Measurements from ENCODE around the gene SYT2. TPM values are rescaled to one million over a fixed set of nuclear protein-coding genes. Genes with fewer than 3 reads are reported as not detected.
"Not testable (repeated sequence)": the region's sequence is repeated elsewhere in the genome, so short reads cannot be mapped to it uniquely, and the experiment has no call there.

Gene SYT2
- polyA plus RNA-seq, 6 donors from 2014 or later: 0.11 to 0.12 TPM; not detected in 4

DNA sequence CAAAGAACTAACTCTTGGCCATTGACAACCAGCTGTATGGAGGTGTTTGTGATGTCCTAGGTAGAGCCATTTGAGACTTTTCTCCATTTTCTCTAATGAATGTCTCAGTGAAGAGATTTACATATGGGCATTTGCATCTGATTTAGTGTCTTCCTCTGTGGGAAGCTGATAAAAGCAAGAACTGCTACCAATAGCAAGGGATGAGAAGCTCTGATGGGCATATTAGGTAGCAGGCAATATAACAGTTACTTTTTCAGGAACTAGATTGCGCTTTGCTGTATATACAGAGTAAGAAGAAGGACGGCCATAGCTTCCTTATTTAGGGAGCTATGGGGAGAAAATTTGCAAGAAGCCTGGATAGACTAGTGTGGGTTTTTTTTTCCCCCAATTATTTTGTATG is 169.4 kb downstream of the SYT2 start:
- Mint-ChIP-seq H3K4me1 (peaks cover 16 to 23% (median 18%) of the 10 kb centered on the region in 3 donors), H3K27ac (peak overlapping the region in 1 of 6 donors; percentile 12)
- not testable (repeated sequence) for H3K4me3 Mint-ChIP-seq; H3K36me3 Mint-ChIP-seq; ATAC-seq (ENCODE audit: low read depth in 2 of 2); DNase-seq; H3K27me3 Mint-ChIP-seq; H3K9me3 Mint-ChIP-seq

Other genes starting within 250 kb of the SYT2 start
- 10 to 100 TPM in 5 of 6 donors, 1 to 10 TPM in 1; 4.1 to 24.4 (median 17.1) TPM for gene KDM5B, start 98.0 kb upstream of the SYT2 start, polyA plus RNA-seq (ENCODE audit: low read depth in 6 of 6)
- under 1 TPM in 1 of 6 donors, not detected in 5; 0.83 TPM for gene PCAT6, start 100.5 kb upstream of the SYT2 start, polyA plus RNA-seq (ENCODE audit: low read depth in 6 of 6)
- gene RABIF, start 178.7 kb upstream of the SYT2 start, polyA plus RNA-seq (ENCODE audit: low read depth in 6 of 6): 10 to 100 TPM; 13.9 to 25.0 (median 19.1) TPM
- gene KLHL12, start 216.8 kb upstream of the SYT2 start, polyA plus RNA-seq (ENCODE audit: low read depth in 6 of 6): 10 to 100 TPM; 16.3 to 34.1 (median 25.4) TPM
- gene ADIPOR1, start 247.9 kb upstream of the SYT2 start, polyA plus RNA-seq (ENCODE audit: low read depth in 6 of 6): 100 to 1,000 TPM in 4 of 6 donors, 10 to 100 TPM in 2; 81.7 to 162 (median 108) TPM

All from naive B cell (primary cell).